ENCODE data around the gene INPP5E. TPM values are rescaled to one million over a fixed set of nuclear protein-coding genes. Genes with fewer than 3 reads are reported as not detected.
A peak's percentile ranks its signal among the peaks of the same experiment; 100 is the strongest.

INPP5E gene
- total and polyA plus RNA-seq, 2 donors (not counting 1 experiment from before 2014, with no cell fraction given): 3.9 to 7.8 TPM

- H3K27me3 ChIP-seq (ENCODE audit: control insufficient read depth, insufficient read depth, low read length): no peaks in the 10 kb centered on the region
- peaks cover 42% of the 10 kb centered on the region for H3K79me2 ChIP-seq (ENCODE audit: control insufficient read depth, insufficient read depth, low read length)
- peak overlapping the region; percentile 90 for H3K4me2 ChIP-seq (ENCODE audit: extremely low read depth, insufficient read depth, low read length)
- peak overlapping the region; percentile 73 to 83 (median 78) for H3K4me3 ChIP-seq (replicated peaks in 1 of 4; ENCODE audit: control extremely low read depth in 1 of 4, insufficient read depth in 1 of 4, low read depth in 3 of 4, low read length in 4 of 4)
- DNase-seq (ENCODE audit: low read depth in 2 of 2): peak in 1 of 2 donors; percentile 38
- H3K9me3 ChIP-seq (ENCODE audit: control insufficient read depth, insufficient read depth, low read depth, low read length): no peaks in the 10 kb centered on the region
- H2AFZ ChIP-seq (ENCODE audit: low read length): no peak overlapping the region
- peak overlapping the region; percentile 85 for H3K9ac ChIP-seq (ENCODE audit: insufficient read depth, low read length)
- peak overlapping the region; percentile 77 for H3K27ac ChIP-seq (ENCODE audit: insufficient read depth, low read length)
- H3K36me3 ChIP-seq (ENCODE audit: control insufficient read depth, insufficient read depth, low read length): peaks cover 23% of the 10 kb centered on the region
- TF ChIP-seq CTCF (conservative IDR thresholded peaks at IDR 0.05 in 1 of 2, IDR thresholded peaks at IDR 0.05 in 1 of 2; ENCODE audit: low read depth in 1 of 2, low read length in 2 of 2) (no peak), EZH2 (IDR thresholded peaks at IDR 0.05; ENCODE audit: low read length, missing control alignments) (no peak)
- no peaks in the 10 kb centered on the region for H4K20me1 ChIP-seq (ENCODE audit: control insufficient read depth, extremely low read depth, insufficient read depth, low read length)
- H3K4me1 ChIP-seq (ENCODE audit: control insufficient read depth, extremely low read depth, insufficient read depth, low read length): peaks cover 13% of the 10 kb centered on the region
These were observed 1.7 kb downstream of the INPP5E start for GRCh38 chr9:136437839-136438547.

GRCh38 chr9:136437430-136437829 lies 2.2 kb downstream of the INPP5E start:
- Histone ChIP-seq H3K27me3 (ENCODE audit: control insufficient read depth, insufficient read depth, low read length) (no peaks in the 10 kb centered on the region), H2AFZ (ENCODE audit: low read length) (no peak overlapping the region), H3K27ac (ENCODE audit: insufficient read depth, low read length) (peak overlapping the region; percentile 30), H4K20me1 (ENCODE audit: control insufficient read depth, extremely low read depth, insufficient read depth, low read length) (no peaks in the 10 kb centered on the region), H3K9ac (ENCODE audit: insufficient read depth, low read length) (no peak overlapping the region), H3K79me2 (ENCODE audit: control insufficient read depth, insufficient read depth, low read length) (peaks cover 42% of the 10 kb centered on the region), H3K36me3 (ENCODE audit: control insufficient read depth, insufficient read depth, low read length) (peaks cover 20% of the 10 kb centered on the region), H3K4me3 (replicated peaks in 1 of 4; ENCODE audit: control extremely low read depth in 1 of 4, insufficient read depth in 1 of 4, low read depth in 3 of 4, low read length in 4 of 4) (peak overlapping the region; percentile 73 to 83 (median 78)), H3K9me3 (ENCODE audit: control insufficient read depth, insufficient read depth, low read depth, low read length) (no peaks in the 10 kb centered on the region), H3K4me1 (ENCODE audit: control insufficient read depth, extremely low read depth, insufficient read depth, low read length) (peaks cover 13% of the 10 kb centered on the region), H3K4me2 (ENCODE audit: extremely low read depth, insufficient read depth, low read length) (peak overlapping the region; percentile 90)
- TF ChIP-seq CTCF (conservative IDR thresholded peaks at IDR 0.05 in 1 of 2, IDR thresholded peaks at IDR 0.05 in 1 of 2; ENCODE audit: low read depth in 1 of 2, low read length in 2 of 2) (no peak), EZH2 (IDR thresholded peaks at IDR 0.05; ENCODE audit: low read length, missing control alignments) (no peak)
- peak; percentile 40 to 78 for DNase-seq (ENCODE audit: low read depth in 2 of 2)

GRCh38 chr9:136436055-136436634 lies 3.5 kb downstream of the INPP5E start:
- H3K27me3 ChIP-seq (ENCODE audit: control insufficient read depth, insufficient read depth, low read length): no peaks in the 10 kb centered on the region
- H3K9me3 ChIP-seq (ENCODE audit: control insufficient read depth, insufficient read depth, low read depth, low read length): no peaks in the 10 kb centered on the region
- peaks cover 13% of the 10 kb centered on the region for H3K4me1 ChIP-seq (ENCODE audit: control insufficient read depth, extremely low read depth, insufficient read depth, low read length)
- no peak overlapping the region for H3K4me3 ChIP-seq (replicated peaks in 1 of 4; ENCODE audit: control extremely low read depth in 1 of 4, insufficient read depth in 1 of 4, low read depth in 3 of 4, low read length in 4 of 4)
- no peak overlapping the region for H3K27ac ChIP-seq (ENCODE audit: insufficient read depth, low read length)
- no peak overlapping the region for H3K4me2 ChIP-seq (ENCODE audit: extremely low read depth, insufficient read depth, low read length)
- H4K20me1 ChIP-seq (ENCODE audit: control insufficient read depth, extremely low read depth, insufficient read depth, low read length): no peaks in the 10 kb centered on the region
- H3K79me2 ChIP-seq (ENCODE audit: control insufficient read depth, insufficient read depth, low read length): peaks cover 42% of the 10 kb centered on the region
- no peak overlapping the region for H2AFZ ChIP-seq (ENCODE audit: low read length)
- TF ChIP-seq CTCF (conservative IDR thresholded peaks at IDR 0.05 in 1 of 2, IDR thresholded peaks at IDR 0.05 in 1 of 2; ENCODE audit: low read depth in 1 of 2, low read length in 2 of 2): no peak
- TF ChIP-seq EZH2 (IDR thresholded peaks at IDR 0.05; ENCODE audit: low read length, missing control alignments): no peak
- H3K9ac ChIP-seq (ENCODE audit: insufficient read depth, low read length): peak overlapping the region; percentile 7
- no peak for DNase-seq (ENCODE audit: low read depth in 2 of 2)
- H3K36me3 ChIP-seq (ENCODE audit: control insufficient read depth, insufficient read depth, low read length): peaks cover 18% of the 10 kb centered on the region
